Measurements from ENCODE around the gene COMMD1. TPM values are rescaled to one million over a fixed set of nuclear protein-coding genes. Genes with fewer than 3 reads are reported as not detected.
A peak's percentile ranks its signal among the peaks of the same experiment; 100 is the strongest.

COMMD1 gene
- total RNA-seq, 2 donors from 2014 or later, result 51.1 to 57.8 TPM

- ATAC-seq (ENCODE audit: insufficient number of reproducible peaks, low FRiP score, low read depth), result no peak
- Histone ChIP-seq H3K4me3 (no peak overlapping the region), H3K36me3 (no peaks in the 10 kb centered on the region), H3K27ac (peak overlapping the region in 1 of 2 donors; percentile 52), H3K4me1 (ENCODE audit: control insufficient read depth in 1 of 2, low read depth in 2 of 2) (peaks cover 13 to 43% of the 10 kb centered on the region in 2 donors), H3K27me3 (replicated peaks; ENCODE audit: insufficient read depth) (no peaks in the 10 kb centered on the region), H3K9me3 (no peaks in the 10 kb centered on the region)
- TF ChIP-seq CTCF (IDR thresholded peaks at IDR 0.05), result no peak
- DNase-seq (ENCODE audit: low spot score), result no peak
These were observed 61.8 kb downstream of the COMMD1 start for GRCh38 chr2:61967262-61967661.

- no peak for ATAC-seq (ENCODE audit: insufficient number of reproducible peaks, low FRiP score, low read depth)
- Histone ChIP-seq H3K36me3 (no peaks in the 10 kb centered on the region), H3K9me3 (no peaks in the 10 kb centered on the region), H3K27me3 (replicated peaks; ENCODE audit: insufficient read depth) (no peaks in the 10 kb centered on the region), H3K27ac (no peak overlapping the region), H3K4me3 (no peak overlapping the region), H3K4me1 (ENCODE audit: control insufficient read depth in 1 of 2, low read depth in 2 of 2) (peaks cover 13 to 43% of the 10 kb centered on the region in 2 donors)
- DNase-seq (ENCODE audit: low spot score), result no peak
- no peak for TF ChIP-seq CTCF (IDR thresholded peaks at IDR 0.05)
These were observed 63.9 kb downstream of the COMMD1 start for GRCh38 chr2:61969376-61969775.

- TF ChIP-seq CTCF (IDR thresholded peaks at IDR 0.05), result no peak
- Histone ChIP-seq H3K4me3 (peak overlapping the region; percentile 74), H3K27ac (peak overlapping the region; percentile 51 to 70), H3K9me3 (no peaks in the 10 kb centered on the region), H3K36me3 (no peaks in the 10 kb centered on the region), H3K27me3 (replicated peaks; ENCODE audit: insufficient read depth) (no peaks in the 10 kb centered on the region), H3K4me1 (ENCODE audit: control insufficient read depth in 1 of 2, low read depth in 2 of 2) (peaks cover 13 to 43% of the 10 kb centered on the region in 2 donors)
- DNase-seq (ENCODE audit: low spot score) (no peak), ATAC-seq (ENCODE audit: insufficient number of reproducible peaks, low FRiP score, low read depth) (no peak)
These were observed 65.5 kb downstream of the COMMD1 start for GRCh38 chr2:61970807-61971556.

- DNase-seq (ENCODE audit: low spot score), result no peak
- TF ChIP-seq CTCF (IDR thresholded peaks at IDR 0.05), result no peak
- H3K9me3 ChIP-seq, result peaks cover 3% of the 10 kb centered on the region
- no peak for ATAC-seq (ENCODE audit: insufficient number of reproducible peaks, low FRiP score, low read depth)
- no peaks in the 10 kb centered on the region for H3K36me3 ChIP-seq
- H3K4me3 ChIP-seq, result no peak overlapping the region
- H3K27ac ChIP-seq, result no peak overlapping the region
- H3K4me1 ChIP-seq (ENCODE audit: control insufficient read depth in 1 of 2, low read depth in 2 of 2), result peaks cover 7 to 13% of the 10 kb centered on the region in 2 donors
- H3K27me3 ChIP-seq (replicated peaks; ENCODE audit: insufficient read depth), result no peaks in the 10 kb centered on the region
These were observed 73.0 kb downstream of the COMMD1 start for GRCh38 chr2:61978522-61978921.

- Histone ChIP-seq H3K4me3 (no peak overlapping the region), H3K27ac (no peak overlapping the region), H3K9me3 (peaks cover 3% of the 10 kb centered on the region), H3K36me3 (no peaks in the 10 kb centered on the region), H3K4me1 (ENCODE audit: control insufficient read depth in 1 of 2, low read depth in 2 of 2) (peaks cover 7 to 13% of the 10 kb centered on the region in 2 donors), H3K27me3 (replicated peaks; ENCODE audit: insufficient read depth) (no peaks in the 10 kb centered on the region)
- TF ChIP-seq CTCF (IDR thresholded peaks at IDR 0.05), result no peak
- DNase-seq (ENCODE audit: low spot score) (no peak), ATAC-seq (ENCODE audit: insufficient number of reproducible peaks, low FRiP score, low read depth) (no peak)
These were observed 75.3 kb downstream of the COMMD1 start for GRCh38 chr2:61980758-61981157.
